Left forelimb (tissue), 1 donor: Measurements from ENCODE around the gene SLC16A4.

Experiments used
- DNase-seq: peaks from one replicate; pipeline ENCODE4 v3.0.0-alpha.2; 2018; ENCODE audit warnings: low spot score

Gene SLC16A4

GRCh38 chr1:110326826-110327225 lies 64.0 kb downstream of the SLC16A4 start:
- DNase-seq = no peak

GRCh38 chr1:110324667-110325066 lies 66.2 kb downstream of the SLC16A4 start:
- no peak for DNase-seq

GRCh38 chr1:110321846-110322245 lies 69.0 kb downstream of the SLC16A4 start:
- no peak for DNase-seq

GRCh38 chr1:110321045-110321444 lies 69.8 kb downstream of the SLC16A4 start:
- DNase-seq = no peak

- DNase-seq = no peak
Observed at GRCh38 chr1:110320168-110320518, 70.7 kb downstream of the SLC16A4 start.

- DNase-seq = no peak
Observed at GRCh38 chr1:110319332-110320167, 71.3 kb downstream of the SLC16A4 start.

- DNase-seq = no peak
Observed at GRCh38 chr1:110318046-110318445, 72.8 kb downstream of the SLC16A4 start.

- no peak for DNase-seq
Observed at GRCh38 chr1:110316735-110317134, 74.1 kb downstream of the SLC16A4 start.
